GM19025 (cell line): ENCODE measurements around the gene POC5.
"Not testable (repeated sequence)": the region's sequence is repeated elsewhere in the genome, so short reads cannot be mapped to it uniquely, and the experiment has no call there.

Experiments used
- ATAC-seq: cut with Tn5 transposase; IDR thresholded peaks from one replicate; pipeline ENCODE4 v1.9.1; 2021; ENCODE audit warnings: mild to moderate bottlenecking, low read depth, moderate library complexity; ENCODE audit not compliant: unreplicated experiment

Gene POC5, protein sequence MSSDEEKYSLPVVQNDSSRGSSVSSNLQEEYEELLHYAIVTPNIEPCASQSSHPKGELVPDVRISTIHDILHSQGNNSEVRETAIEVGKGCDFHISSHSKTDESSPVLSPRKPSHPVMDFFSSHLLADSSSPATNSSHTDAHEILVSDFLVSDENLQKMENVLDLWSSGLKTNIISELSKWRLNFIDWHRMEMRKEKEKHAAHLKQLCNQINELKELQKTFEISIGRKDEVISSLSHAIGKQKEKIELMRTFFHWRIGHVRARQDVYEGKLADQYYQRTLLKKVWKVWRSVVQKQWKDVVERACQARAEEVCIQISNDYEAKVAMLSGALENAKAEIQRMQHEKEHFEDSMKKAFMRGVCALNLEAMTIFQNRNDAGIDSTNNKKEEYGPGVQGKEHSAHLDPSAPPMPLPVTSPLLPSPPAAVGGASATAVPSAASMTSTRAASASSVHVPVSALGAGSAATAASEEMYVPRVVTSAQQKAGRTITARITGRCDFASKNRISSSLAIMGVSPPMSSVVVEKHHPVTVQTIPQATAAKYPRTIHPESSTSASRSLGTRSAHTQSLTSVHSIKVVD

DNA sequence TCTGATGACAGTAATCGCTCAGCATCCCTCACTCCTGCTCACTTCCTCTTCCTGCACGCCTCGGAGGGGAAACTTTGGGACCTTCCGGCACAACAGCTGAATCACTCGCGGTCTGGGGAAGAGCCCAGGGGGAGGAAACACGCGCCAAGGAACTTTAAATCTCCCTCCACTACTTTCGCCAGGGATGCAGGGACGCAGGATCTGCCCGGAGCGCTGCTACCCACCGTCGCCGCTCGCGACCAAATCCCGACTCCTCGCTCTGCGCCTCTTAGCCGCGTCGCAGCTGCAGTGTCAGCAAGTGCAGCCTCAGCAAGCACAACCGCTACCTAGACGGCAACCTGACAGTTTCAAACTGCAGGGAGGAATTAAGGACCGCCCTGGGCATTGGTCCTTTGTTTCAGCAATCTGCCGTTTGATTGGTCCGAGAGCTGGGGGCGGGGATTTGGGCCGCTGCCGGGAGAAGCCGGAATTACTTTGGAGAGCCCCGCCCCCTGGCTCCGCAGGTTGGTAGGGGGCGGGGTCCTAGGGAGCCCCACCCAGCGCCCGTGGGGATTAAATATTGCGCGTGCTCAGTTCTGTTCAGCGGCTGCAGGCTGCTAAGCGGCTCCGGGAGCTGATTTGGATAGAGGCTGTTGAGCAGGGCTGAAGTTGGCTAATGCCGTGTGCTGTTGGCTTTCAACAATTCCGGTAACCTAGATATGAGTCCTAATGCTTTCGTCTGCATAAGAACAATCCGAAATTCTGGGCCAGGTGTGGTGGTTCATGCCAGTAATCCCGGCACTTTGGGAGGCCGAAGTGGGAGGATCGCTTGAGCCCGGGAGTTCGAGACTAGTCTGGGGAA is at the start of gene POC5:
Gene POC5, minus strand, starts transcription at position 356 of the 841 bp plus-strand sequence. CDS start 4,500 bp downstream, outside the sequence.
- ATAC-seq = peak; percentile 93

DNA sequence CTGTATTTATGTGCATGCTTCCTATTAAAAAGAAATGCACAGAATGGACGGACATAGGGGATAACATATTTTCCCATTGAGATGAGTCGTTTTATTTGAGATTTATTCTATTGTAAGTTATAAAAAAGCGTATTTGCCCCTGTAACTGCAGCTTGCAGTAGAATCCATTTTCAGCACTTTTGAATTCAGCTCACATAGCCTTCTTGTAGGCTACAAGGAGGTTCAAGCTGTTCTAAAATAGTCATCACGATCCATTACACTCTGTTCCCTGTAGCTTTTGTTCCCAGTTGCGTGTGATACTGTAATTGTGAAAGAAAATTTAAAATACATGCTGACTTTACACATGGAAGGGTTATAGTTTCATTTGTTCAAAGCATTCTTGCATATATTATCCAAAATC is 40.9 kb upstream of the POC5 start:
- no peak for ATAC-seq

DNA sequence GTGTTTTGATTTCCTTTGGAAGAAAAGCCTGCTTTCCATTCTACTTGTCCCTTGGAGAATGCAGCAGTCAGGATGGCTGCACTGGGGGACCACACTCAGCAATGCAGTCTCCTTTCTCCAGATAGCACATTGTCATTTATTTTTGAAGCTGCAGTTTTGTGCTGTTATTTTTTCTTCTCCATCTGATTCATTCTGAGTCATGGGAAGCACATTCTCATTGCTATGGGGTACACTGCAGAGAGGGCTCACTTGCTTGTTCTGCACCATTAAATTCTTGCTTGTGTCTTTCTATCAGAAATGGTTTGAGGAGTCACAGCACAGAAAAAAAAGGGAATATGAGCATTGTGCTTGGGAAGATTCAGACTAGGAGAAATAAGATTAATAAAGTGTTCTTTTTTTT is 39.7 kb upstream of the POC5 start:
- no peak for ATAC-seq

DNA sequence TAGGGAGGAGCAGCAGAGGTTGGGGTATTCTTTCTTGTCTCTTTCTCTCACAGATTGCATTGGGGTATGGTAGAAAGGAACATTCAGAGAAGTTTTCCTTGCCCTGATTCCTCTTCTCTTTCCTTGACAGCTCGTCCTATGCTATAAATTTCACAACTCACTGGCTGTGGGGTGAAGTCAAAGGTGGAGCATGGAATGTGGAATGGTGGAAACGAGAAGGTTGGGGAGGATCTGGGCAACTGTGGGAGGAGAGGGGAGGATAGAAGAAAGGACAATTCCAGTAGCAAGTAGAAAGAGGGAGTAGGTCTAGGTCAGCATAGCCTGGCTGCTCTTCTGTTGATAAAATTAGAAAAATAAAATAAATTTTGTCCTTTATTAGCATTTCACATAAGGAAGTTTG is 39.0 kb upstream of the POC5 start:
- ATAC-seq = no peak

DNA sequence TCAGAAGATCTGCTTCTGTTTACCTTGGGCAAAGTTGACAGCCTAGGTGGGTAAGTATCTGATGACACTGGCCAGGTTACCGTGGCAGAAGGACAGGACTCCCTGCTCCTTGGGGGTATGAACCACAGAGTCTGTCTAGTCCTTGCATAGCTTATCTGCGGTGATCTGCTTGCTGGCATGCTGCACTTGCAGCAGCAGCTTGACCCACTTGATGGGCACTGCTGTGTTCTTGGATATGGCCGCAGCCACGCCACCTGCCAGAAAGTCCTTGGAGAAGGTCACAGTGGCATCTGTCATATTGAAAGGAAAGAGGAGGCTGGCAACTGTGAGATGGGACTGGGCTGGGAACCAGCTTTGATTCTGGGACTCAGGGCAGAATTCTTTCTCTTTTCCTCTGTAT is 35.9 kb upstream of the POC5 start:
- ATAC-seq = no peak

DNA sequence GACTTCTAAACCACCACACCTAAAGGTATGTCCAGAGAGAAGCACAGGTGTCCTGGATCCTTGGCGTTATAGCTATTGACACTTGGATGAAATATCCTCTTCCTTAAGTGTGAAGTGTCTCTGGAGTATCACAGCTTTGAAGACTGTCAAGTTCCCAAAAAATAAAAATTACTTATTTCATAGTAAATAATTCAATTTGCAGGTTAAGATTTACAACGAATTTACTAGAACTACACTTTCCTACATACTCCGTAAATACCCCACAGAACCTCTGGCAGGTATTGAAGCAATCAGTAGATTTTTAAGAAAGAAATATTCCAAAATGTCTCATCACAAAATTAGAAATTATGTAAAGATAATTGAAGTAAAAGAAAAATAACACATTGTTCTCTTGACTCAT is 27.1 kb upstream of the POC5 start:
- no peak for ATAC-seq

DNA sequence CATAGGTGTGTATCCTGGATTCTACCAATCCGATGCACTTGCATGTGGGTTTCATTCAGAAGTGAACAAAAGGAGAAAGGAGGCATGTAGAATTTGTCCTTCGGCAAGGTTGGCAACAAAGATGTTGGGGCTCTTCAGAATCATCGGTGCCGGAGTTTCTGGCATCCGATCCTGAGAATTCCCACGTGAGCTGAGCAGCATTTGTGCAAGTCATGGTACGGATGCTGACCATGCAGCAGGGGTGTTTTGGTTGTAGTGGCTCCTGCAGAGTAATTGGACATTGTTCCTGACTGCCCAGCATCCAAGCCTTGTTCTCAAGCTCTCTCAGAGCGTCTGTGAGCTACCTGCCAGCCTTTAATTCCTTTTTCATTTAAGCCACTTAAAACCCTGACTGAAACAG is 19.0 kb upstream of the POC5 start:
- no peak for ATAC-seq

DNA sequence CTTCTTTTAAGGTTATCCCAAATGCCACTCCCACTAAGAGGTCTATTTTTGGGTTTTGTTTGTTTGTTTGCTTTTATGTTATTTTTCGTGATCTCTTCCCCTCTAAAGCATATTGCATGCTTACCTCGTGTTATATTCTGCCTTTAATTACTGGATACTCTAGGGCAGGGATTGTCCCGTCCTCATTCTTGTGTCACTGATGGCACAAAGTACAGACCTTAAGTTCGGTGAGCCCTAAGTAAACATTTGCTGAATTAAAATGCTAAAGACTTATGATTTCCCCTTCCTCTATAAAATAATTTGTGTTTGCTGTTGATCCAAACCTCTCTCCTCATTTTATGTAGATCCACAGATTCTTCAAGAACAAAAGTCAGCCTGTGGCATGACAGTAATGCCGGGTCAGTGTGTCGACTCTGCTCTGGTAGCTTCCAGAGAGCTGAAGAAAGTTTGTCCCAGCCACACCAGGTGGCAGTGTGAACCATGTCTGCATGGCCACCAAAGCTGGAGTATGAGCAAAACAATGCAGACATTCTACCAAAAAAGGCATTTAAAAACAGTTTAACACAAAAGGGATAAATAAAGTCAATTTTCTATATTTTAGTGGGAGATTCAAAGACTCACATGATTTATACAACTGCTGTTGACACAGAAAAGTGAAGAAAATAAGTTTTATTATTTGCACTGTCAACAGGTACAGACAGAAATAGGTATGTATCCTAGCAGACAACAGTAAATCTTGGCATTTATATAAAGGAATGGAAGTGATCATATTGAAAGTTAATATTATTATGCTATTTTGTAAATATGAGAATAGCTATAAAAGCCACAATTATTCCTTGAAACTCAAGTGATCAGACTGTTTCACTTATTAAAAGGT is 17.9 kb upstream of the POC5 start:
- ATAC-seq = no peak

DNA sequence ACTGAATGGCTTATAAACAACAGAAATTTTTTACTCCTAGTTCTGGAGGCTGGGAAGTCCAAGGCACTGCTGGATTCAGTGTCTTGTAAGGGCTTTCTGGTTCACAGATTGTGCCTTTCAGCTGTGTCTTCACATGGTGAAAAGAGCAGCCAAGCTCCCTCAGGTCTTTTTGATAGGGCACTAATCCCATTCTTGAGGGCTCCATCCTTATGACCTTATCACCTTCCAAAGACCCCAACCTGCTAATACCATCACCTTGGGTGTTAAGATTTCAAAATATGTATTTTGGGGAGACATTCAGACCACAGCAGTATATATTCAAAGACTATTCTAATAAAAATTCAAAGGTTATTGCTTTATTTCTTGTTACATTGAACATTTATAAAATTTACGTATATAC is 16.5 kb upstream of the POC5 start:
- ATAC-seq = no peak

DNA sequence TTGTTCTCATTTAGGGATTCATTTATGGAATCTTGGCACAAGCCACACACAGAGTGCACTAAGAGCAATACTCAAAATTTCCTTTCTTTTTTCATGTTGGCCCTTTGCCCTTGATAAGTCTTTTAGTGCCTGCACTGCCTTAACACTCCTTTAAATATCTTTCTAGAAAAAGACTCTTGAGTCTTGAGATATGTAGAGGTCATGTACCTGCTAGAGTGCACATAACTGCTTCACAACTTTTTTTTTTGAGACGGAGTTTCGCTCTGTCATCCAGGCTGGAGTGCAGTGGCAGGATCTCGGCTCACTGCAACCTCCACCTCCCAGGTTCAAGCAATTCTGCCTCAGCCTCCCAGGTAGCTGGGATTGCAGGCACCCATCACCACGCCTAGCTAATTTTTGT is 14.3 kb upstream of the POC5 start:
- ATAC-seq = not testable (repeated sequence)

DNA sequence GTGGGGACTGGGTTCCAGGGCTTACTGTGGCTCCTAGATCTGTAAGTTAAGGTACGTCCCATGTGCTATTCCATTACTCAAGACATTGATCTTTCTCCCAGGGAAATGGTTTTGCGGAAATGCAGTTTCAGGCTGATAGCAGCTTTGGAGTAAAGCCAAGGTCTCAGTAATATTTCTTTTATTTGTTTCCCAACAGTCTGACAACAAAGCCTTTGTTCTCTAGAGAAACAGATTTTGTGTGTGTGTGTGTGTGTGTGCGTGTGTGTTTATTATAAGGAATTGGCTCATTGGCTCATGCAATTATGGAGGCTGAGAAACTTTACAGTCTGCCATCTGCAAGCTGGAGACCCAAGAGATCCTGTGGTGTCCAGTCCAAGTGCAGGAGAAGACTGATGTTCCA is 12.1 kb upstream of the POC5 start:
- no peak for ATAC-seq

DNA sequence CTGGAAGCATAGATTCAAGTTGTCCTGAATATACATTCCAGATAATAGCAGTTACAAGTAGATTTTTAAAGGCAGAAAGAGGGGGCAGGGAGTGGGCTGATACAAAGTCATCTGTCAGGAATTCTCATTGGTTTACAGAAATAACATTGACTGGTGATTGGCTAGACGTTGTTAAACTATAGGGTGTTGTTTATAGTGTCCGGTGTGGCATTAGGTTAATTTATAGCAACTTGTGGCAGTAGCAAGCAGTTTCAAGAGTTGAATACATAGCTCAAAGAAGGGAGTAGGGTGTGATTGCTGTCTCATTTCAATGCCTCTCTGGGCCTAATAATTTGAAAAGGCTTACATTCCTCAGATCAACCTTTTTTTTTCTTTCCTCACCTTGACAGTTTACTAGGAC is 10.7 kb upstream of the POC5 start:
- no peak for ATAC-seq

DNA sequence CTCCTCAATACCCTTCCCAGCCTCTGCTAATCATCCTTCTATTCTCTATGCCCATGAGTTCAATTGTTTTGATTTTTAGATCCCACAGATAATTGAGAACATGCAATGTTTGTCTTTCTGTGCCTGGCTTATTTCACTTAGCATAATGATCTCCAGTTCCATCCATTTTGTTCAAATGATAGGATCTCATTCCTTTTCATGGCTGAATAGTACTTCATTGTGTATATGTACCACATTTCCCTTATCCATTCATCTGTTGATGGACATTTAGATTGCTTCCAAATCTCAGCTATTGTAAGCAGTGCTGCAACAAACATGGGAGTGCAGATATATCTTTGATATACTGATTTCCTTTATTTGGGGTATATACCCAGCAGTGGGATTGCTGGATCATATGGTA is 9.0 kb upstream of the POC5 start:
- not testable (repeated sequence) for ATAC-seq

DNA sequence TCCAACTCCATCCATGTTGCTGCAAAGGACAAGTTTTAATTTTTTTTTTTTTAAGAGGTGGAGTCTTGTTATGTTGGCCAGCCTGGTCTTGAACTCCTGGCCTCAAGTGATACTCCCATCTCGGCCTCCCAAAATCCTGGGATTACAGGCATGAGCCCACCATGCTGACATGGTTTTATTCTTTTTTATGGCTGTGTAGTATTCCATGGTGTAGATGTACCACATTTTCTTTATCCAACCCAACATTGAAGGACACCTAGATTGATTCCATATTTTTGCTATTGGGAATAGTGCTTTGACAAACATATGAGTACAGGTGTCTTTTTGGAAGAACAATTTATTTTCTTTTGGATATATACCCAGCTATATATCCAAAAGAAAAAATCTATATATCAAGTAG is 6.1 kb upstream of the POC5 start:
- ATAC-seq = no peak

DNA sequence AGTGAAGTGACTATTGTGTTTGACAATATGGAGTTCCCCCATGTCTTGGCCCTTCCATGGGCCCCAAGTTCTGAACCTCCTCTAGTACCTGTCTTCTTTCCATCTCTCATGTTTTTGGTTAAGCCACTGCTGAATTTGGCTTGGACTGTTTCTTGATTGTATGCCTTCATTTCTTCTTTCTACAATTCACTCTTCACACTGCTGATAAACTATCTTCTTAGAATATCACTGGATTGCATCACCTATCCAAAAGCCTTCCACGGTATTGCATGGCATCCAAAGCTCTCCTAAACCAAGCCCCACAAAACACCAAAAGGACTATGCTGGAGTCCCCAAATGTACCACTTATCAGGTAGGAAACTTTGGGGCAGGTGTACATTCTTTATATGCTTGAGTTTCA is 4.3 kb upstream of the POC5 start:
- no peak for ATAC-seq

DNA sequence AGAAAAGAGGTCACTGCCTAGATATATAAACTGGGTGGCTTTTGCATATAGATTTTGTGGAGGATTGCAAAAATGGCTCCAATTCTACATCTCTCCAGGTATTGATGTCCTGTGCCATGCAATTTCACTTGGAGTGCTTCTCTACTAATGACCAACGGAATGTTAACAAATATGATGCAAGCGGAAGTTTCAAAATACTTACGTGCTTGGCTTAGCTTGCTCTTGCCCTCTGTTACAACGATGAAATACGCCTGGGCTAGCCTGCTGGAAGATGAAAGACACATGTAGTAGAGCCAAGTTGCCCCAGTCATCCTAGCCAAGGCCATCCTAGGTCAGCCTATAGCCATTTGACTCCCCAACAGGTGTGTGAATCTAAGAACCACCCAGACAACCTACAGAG is 3.6 kb upstream of the POC5 start:
- no peak for ATAC-seq

DNA sequence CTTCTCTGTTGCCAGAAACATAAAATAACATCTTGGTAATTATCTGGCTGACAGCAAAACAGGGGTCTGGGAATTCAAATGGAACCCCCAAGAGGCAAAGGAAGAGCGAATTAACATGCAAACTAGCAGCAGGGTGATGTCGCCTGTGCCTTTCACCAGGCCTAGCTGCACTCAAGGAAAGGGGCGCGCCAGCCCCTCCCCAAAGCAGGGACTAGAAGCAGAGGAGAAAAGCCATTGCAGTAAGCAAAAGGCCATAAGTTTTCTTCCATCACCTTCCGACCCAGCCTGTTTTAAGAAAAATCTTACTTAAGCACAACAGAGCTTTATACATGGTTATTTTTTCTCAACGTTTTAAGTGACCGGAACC is 539 bp downstream of the POC5 start:
- peak; percentile 19 for ATAC-seq

DNA sequence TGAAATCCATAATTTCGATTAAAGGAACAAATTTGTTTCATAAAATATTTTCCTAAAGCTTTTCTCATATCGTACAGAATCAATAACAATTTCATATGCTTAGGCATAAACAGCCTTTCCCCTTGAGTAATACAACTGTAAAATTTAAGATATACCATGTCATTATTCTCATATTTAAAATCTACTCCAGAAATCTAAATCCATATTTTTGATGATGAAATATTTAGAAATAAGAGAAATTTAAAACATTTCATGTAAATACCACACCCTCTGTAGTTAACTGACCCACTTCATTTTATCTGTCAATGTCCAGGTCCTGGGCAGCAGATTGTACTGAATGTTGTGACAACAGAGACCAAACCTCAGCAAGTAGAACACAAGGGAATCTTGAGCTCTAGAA is 5.1 kb downstream of the POC5 start:
- ATAC-seq = no peak

DNA sequence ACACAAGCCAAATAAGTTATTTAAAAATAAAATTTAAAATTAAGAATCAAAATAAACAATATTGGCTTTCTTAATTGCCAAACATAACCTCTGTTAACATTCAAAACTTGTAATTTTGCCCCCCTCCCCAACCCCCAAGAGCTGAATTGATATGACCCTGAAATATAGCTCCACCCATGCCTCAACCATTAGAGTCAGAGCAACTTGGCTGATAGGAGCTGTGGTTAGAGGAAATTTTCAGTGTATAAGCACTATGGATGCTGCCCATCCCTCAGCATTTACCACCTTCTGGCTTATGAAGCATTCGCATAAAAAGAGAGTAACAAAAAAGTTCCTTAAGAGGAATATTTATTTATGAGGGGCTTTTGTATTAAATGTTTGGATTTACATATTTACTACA is 6.1 kb downstream of the POC5 start:
- no peak for ATAC-seq

DNA sequence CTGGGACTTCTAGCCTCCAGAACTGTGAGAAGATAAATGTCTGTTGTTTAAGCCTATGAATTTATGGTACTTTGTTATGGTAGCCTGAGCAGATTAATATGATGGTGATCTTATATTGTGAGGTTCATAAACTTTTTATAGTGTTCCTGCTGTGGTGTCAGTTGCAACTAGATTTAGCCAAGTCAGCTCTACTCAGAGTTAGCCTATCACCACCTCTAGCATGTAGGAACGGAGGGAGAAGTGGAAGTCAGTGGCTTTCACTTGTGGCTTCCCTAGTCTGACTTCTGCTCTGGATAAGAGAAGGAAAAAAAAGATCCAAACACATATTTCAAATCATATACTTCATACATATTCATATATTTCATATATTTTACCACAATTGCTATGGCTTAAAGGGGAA is 6.6 kb downstream of the POC5 start:
- ATAC-seq = no peak
